ENCODE results near the gene CBLN4. TPM values are rescaled to one million over a fixed set of nuclear protein-coding genes. Genes with fewer than 3 reads are reported as not detected.

Gene CBLN4
- total RNA-seq, 1 experiment from 2014 or later: not detected

GRCh38 chr20:56018716-56019115, 13.4 kb upstream of the CBLN4 start:
- peaks cover 85% of the 10 kb centered on the region for H3K9me3 Mint-ChIP-seq
- H3K36me3 Mint-ChIP-seq: peaks cover 85% of the 10 kb centered on the region
- H3K27ac Mint-ChIP-seq: no peak overlapping the region
- TF ChIP-seq SMAD4 (CRISPR knock-in tag; IDR thresholded peaks at IDR 0.05) (no peak), ZNF281 (CRISPR knock-in tag; IDR thresholded peaks at IDR 0.05) (no peak), ZNF219 (CRISPR knock-in tag; IDR thresholded peaks at IDR 0.05; ENCODE audit: borderline replicate concordance) (no peak), SP1 (CRISPR knock-in tag; conservative IDR thresholded peaks at IDR 0.05) (no peak), GRHL2 (CRISPR knock-in tag; IDR thresholded peaks at IDR 0.05; ENCODE audit: insufficient replicate concordance, severe bottlenecking) (no peak), HMGA2 (CRISPR knock-in tag; IDR thresholded peaks at IDR 0.05) (no peak), TP53 (CRISPR knock-in tag; IDR thresholded peaks at IDR 0.05) (no peak), ZMAT4 (CRISPR knock-in tag; IDR thresholded peaks at IDR 0.05) (no peak), SMAD3 (CRISPR knock-in tag; IDR thresholded peaks at IDR 0.05; ENCODE audit: borderline replicate concordance) (no peak), ATF3 (CRISPR knock-in tag; conservative IDR thresholded peaks at IDR 0.05) (no peak), CREM (CRISPR knock-in tag; IDR thresholded peaks at IDR 0.05) (no peak), NR3C1 (CRISPR knock-in tag; conservative IDR thresholded peaks at IDR 0.05; ENCODE audit: low read depth) (no peak), E2F5 (CRISPR knock-in tag; IDR thresholded peaks at IDR 0.05) (no peak), IRF2 (CRISPR knock-in tag; IDR thresholded peaks at IDR 0.05; ENCODE audit: borderline replicate concordance, low read depth) (no peak), ZNF396 (CRISPR knock-in tag; IDR thresholded peaks at IDR 0.05; ENCODE audit: borderline replicate concordance) (no peak)
- no peaks in the 10 kb centered on the region for H3K4me1 Mint-ChIP-seq
- H3K4me3 Mint-ChIP-seq: no peak overlapping the region
- no peak for ATAC-seq
- peaks cover 23% of the 10 kb centered on the region for H3K27me3 Mint-ChIP-seq (ENCODE audit: low read depth)
- ChIA-PET POLR2A (no interaction called here), CTCF (no interaction called here)
- DNase-seq (ENCODE audit: low spot score): no peak

- DNase-seq (ENCODE audit: low spot score): no peak
- ATAC-seq: no peak
- Mint-ChIP-seq H3K4me3 (no peak overlapping the region), H3K27ac (no peak overlapping the region), H3K27me3 (ENCODE audit: low read depth) (peaks cover 23% of the 10 kb centered on the region), H3K36me3 (peaks cover 85% of the 10 kb centered on the region), H3K4me1 (no peaks in the 10 kb centered on the region), H3K9me3 (peaks cover 86% of the 10 kb centered on the region)
- POLR2A ChIA-PET: no interaction called here
- CTCF ChIA-PET: no interaction called here
- TF ChIP-seq PRDM15 (CRISPR knock-in tag; IDR thresholded peaks at IDR 0.05) (no peak), ARID4B (CRISPR knock-in tag; IDR thresholded peaks at IDR 0.05; ENCODE audit: borderline replicate concordance) (no peak), FOXP4 (CRISPR knock-in tag; IDR thresholded peaks at IDR 0.05) (no peak), ZNF263 (CRISPR knock-in tag; IDR thresholded peaks at IDR 0.05; ENCODE audit: low read depth) (no peak), ZNF671 (CRISPR knock-in tag; IDR thresholded peaks at IDR 0.05) (no peak), KAT7 (CRISPR knock-in tag; IDR thresholded peaks at IDR 0.05; ENCODE audit: borderline replicate concordance) (no peak)
Measured at GRCh38 chr20:56018194-56018593, 12.9 kb upstream of the CBLN4 start.

All from WTC11 (cell line).